Amniotic stem cell (primary cell): ENCODE measurements around the gene GALNT11.

Source experiments
- DNase-seq: peaks from one replicate; lab custom pipeline; 2025; lab: John Stamatoyannopoulos, UW

The GALNT11 gene

DNA sequence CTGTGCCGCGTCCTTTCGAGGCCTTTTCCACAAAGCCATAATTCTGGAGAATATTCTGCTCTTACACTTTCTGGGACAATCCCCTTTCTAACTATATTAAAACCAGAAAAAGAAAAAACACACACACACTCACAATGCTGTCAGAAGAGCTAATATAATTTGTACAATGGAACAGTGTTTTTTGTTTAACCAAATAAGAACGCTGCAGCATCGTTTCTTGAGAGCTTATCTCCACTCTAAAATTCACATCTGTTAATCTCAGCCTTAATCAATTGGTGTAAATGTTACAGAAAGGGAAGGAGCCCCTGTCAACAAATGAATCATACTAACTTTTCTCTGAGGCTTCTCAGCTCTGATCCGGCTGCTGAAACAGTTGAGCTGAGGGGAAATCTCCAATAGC lies 123.9 kb downstream of the GALNT11 start:
- no peak for DNase-seq

DNA sequence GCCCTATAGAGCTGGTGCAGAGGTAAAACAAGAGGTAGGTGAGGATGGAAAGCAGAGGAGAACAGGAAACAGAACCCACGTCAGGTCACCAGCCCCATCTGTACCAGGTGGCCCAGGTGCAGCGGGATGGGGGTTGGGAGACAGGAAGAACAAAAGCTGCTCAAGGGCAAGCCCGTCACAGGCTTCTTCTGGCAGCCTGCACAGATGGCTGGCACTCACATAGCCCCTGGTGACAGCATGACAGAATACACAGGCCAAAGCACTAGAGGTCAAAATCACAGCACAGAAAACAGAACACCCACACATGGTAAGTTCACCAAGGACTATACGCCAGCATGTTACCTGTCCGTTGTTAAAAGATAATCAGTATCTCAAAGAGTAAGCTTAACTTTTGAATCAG lies 126.8 kb downstream of the GALNT11 start:
- DNase-seq = no peak

DNA sequence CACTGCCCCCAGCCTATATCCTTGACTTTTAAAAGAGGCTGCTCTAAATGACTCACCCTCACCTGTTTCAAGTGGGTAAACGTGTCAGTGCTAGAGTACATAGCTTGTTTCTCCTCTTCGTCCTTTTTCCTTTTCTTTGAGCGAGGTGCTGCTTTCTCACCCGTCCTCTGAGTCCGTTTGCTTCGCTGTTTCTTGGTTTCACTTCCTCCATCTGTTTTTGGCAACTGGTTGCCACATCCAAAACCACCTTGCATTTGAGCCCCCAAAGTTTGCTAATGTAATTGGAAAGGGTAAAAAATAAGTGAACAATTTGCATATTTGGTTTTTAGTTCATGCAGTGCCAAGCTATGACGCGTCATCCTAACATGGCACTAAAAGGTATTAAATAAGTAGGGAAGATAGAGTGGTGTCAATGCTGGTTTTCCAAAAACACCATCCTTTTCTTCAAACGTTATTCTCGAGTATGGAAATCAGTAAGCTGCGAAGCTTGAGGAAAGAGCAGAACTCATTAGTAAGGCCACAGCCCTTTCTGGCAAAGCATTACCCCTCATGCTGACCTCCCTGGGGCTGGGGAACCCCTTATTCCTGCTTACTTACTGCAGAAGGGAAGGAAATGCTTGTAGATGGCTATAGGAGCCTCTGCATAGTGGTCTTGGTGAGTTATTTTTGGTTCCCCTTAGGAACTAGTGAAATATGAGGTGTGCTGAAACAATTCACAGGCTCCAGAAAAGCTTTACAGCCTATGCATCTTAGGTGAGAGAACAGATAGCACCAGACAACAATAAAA lies 133.5 kb downstream of the GALNT11 start:
- no peak for DNase-seq

DNA sequence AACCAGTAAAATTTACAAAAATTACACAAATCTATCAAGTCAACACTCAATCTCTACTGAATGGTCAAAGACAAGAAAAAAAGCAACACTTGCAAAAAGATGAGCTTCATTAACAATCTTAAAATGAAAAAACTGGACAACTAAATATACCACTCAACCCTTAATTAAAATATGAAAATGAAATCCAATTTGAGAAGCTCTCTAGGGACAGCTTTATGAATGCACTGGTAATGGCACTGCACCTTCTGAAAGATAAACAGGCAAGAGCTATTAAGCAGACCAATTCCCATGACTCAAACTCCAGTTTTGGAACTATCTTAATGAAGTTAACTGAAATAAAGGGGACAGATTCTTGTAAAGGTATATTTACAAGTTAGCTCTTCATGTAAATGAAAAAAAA lies 135.7 kb downstream of the GALNT11 start:
- no peak for DNase-seq

DNA sequence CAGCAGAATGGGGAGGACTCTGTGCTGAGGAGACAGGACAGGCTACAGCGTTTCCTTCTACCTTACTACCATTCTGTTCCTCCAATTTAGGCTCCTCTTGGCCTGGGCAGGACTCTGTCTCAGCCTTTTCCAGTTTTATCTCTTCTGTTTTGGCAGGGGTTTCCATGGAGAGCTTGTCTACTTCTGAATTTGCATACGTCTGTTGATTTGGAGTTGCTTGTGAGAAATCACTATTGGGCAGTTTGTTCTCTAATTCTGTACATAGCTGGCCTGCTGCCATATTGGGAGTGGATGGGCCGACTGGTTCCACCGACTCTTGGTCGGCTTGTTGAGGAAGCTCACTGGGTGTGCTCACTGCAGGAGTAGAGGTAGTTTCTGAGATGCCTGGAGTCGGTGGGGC lies 136.8 kb downstream of the GALNT11 start:
- no peak for DNase-seq
